GM18508 (cell line): Measurements from ENCODE around the gene CCDC141.

Experiments
- ATAC-seq: cut with Tn5 transposase; IDR thresholded peaks from one replicate; pipeline ENCODE4 v1.9.1; 2021; ENCODE audit warnings: moderate number of reproducible peaks; ENCODE audit not compliant: insufficient read depth, unreplicated experiment

The CCDC141 gene

DNA sequence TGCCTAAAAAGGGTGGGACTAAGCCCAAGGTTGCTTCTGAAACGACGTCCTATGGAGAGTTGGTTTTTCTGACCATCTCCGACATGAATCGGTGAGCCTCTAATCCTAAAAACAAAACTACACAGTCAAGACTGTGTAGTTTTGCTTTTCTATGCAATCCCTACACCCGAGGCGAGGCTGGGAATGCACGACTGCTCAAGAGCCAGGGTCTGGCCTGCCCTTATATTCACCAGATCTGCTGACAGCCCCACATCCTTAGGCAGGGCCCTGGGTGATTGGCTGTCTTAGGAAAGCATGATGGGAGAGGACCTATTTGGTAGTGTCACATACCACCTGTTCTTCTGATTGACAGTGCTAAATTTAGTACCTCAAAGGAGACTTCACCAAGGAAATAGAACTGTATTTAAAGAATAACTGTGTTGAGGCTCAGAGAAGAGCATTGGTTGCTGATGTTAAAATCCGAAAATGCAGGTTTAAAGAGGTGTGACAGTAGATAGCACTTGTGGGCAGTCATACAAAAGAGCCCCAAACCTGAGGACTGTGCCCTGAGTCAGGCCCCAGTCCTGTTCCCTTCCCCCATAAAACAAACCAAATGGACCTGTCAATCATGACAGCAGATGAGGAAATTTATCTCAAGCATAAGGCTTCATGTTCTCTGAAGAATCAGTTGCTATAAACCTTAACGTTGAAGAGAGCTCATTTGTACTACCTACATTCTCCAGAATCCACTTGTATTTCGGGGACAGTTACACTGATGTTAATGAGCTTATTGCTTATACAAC is 242.5 kb downstream of the CCDC141 start, which contains the start of gene TTN:
Gene TTN, minus strand, starts transcription at position 197 of the 782 bp plus-strand sequence. CDS start 2,781 bp downstream, outside the sequence.
- ATAC-seq = no peak

DNA sequence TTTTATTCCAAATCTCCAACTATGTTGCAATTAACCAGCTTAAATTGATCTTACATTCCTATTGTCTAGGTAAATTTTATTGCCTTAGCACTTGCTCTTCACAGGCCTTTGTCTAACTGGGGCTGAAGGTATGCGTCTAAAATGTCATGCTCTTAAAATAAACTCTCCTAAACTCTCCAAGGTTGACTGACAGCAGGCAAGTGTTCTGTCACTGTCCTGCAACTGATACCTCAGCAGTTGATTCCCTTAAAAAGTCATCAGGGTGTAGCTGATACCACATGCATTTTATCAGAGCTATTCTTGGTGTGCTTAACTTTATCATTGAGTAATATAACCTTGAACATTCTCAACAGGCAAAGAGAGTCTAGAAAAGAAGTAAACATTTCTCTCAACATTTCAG is 243.4 kb downstream of the CCDC141 start:
- ATAC-seq = no peak

GRCh38 chr2:178805457-178805856 is 244.5 kb downstream of the CCDC141 start:
- ATAC-seq = no peak

DNA sequence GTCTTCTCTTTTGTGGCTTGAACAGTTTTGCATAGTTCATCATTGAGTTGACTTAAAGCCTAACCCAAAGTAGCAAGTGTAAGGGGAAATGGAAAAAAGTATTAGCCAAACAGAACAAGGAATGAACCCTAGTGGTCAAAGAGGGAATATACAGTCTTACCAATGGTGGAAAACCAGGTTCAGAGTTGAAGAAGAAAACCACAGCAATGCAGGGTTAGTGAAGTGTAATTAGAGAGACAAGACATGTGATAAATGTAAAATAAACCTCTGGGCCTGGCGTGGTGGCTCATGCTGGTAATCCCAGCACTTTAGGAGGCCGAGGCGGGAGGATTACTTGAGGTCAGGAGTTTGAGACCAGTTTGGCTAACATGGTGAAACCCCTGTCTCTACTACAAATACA is 245.1 kb downstream of the CCDC141 start:
- ATAC-seq = peak; percentile 74

DNA sequence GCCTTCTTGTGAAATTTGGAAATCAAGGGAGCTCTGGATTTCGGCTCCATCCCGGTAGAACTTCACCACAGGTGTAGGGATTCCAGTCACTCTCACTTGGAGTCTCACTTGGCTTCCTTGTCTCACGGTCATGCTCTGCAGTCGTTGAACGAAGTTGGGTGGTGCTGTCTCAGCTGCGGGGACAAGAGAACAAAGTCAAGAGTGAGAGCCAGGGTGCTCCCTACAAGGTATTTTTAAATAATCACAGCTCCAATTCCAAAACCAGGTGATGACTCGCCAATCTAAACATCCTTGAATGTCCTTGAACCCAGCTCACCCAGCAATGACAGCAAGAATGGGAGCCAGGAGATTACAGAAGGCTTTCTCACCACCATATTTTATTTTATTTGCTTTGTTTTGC is 249.4 kb downstream of the CCDC141 start:
- ATAC-seq = no peak

- no peak for ATAC-seq
Measured at GRCh38 chr2:178799305-178799704, 250.6 kb downstream of the CCDC141 start.

DNA sequence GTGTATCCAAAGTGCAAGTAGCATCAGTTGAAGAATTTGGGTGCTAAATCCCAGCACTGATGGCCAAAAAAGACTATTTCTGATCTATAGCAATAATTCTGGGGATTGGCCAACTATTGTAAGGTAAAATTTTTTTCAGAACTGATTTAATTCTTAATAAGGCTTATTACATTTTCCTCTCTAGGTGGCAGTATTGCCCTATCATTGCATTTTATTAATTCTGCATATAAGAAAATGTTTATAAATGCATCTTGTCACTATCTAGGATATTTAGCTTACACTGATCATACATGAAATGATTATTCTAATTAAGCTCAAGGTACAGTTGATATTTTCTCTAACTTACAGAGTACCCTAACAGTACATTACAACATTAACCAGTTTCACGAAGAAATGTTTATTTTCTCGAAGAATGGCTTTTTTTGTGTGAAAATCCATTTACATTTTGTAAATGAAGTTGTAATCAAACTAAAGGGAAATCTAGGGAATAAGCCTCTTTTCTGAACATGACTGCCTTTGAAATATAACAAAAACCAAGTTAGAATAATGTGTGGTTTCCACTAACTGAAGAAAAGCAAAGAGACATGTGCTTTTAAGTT is 253.8 kb downstream of the CCDC141 start:
- ATAC-seq = no peak

DNA sequence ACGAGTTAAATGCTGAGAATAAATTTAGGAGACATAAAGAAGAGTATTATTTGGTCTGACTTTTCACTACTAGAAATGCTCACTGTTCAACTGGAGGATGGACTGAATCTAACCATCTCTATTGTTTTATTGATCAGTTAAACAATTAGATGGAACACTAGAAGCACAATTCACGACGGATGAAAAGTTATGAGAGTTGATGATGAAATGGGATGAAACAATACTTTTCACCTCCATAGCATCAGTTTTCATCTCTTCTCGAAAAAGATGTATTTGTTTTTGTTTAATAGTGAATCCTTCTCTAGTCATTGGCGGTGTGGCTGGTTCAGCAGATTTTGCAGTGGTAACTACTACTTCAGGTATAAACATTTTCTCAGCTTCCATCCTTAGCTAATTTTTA is 262.0 kb downstream of the CCDC141 start:
- no peak for ATAC-seq

DNA sequence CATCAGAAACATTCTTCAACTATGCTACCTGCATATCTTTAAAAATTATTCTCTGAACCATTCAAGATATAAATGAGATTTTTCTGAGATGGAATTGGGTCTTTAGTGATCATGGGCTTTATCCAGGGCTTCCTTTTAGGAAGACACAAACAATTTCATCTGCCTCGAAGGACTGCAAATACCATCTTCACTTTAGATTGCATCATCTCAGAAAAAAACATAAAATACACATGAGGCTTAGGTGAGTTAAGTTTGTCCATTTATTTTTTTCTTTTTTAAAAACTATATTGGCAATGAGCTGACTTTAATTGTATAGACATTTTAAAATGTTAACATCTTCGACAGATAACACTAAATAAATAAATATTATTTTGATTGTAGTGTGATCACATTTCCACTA is 262.8 kb downstream of the CCDC141 start:
- ATAC-seq = no peak

GRCh38 chr2:178783889-178784288 is 266.0 kb downstream of the CCDC141 start:
- ATAC-seq = no peak

- ATAC-seq = no peak
Measured at GRCh38 chr2:178782236-178782635, 267.7 kb downstream of the CCDC141 start.
